Globus pallidus (tissue), 1 donor: Measurements from ENCODE around the gene RNF20.
A peak's percentile ranks its signal among the peaks of the same experiment; 100 is the strongest.
"Not testable (repeated sequence)": the region's sequence is repeated elsewhere in the genome, so short reads cannot be mapped to it uniquely, and the experiment has no call there.

Experiments
- DNase-seq: peaks from one replicate; pipeline ENCODE4 v3.0.0-alpha.2; 2015; ENCODE audit warnings: low spot score

RNF20 gene

GRCh38 chr9:101536938-101537337 is 3.3 kb downstream of the RNF20 start:
- no peak for DNase-seq

GRCh38 chr9:101540069-101540468 is 6.4 kb downstream of the RNF20 start:
- DNase-seq = no peak

- no peak for DNase-seq
Measured at GRCh38 chr9:101543098-101543735, 9.6 kb downstream of the RNF20 start.

GRCh38 chr9:101549472-101550098 is 15.9 kb downstream of the RNF20 start:
- DNase-seq = not testable (repeated sequence)

- DNase-seq = no peak
Measured at GRCh38 chr9:101561740-101562139, 28.1 kb downstream of the RNF20 start.

GRCh38 chr9:101562966-101563365 is 29.3 kb downstream of the RNF20 start:
- no peak for DNase-seq

- no peak for DNase-seq
Measured at GRCh38 chr9:101564252-101564651, 30.6 kb downstream of the RNF20 start.

GRCh38 chr9:101566904-101567724 is 33.5 kb downstream of the RNF20 start:
- DNase-seq = no peak

- no peak for DNase-seq
Measured at GRCh38 chr9:101567725-101568350, 34.2 kb downstream of the RNF20 start.

- DNase-seq = no peak
Measured at GRCh38 chr9:101569741-101570501, 36.3 kb downstream of the RNF20 start.

GRCh38 chr9:101571114-101571513 is 37.5 kb downstream of the RNF20 start:
- no peak for DNase-seq

GRCh38 chr9:101572316-101572715 is 38.7 kb downstream of the RNF20 start:
- DNase-seq = no peak

- DNase-seq = no peak
Measured at GRCh38 chr9:101574731-101575333, 41.2 kb downstream of the RNF20 start.

- no peak for DNase-seq
Measured at GRCh38 chr9:101578378-101578777, 44.7 kb downstream of the RNF20 start.

GRCh38 chr9:101579711-101580545 is 46.3 kb downstream of the RNF20 start:
- DNase-seq = no peak

- DNase-seq = no peak
Measured at GRCh38 chr9:101582553-101582952, 48.9 kb downstream of the RNF20 start.

- peak; percentile 16 for DNase-seq
Measured at GRCh38 chr9:101585740-101586139, 52.1 kb downstream of the RNF20 start.

GRCh38 chr9:101586651-101587050 is 53.0 kb downstream of the RNF20 start:
- no peak for DNase-seq

GRCh38 chr9:101587332-101588043 is 53.8 kb downstream of the RNF20 start:
- no peak for DNase-seq

- DNase-seq = not testable (repeated sequence)
Measured at GRCh38 chr9:101590074-101590473, 56.4 kb downstream of the RNF20 start.
